Loucy (cell line): ENCODE results near the gene OIT3.

Experiments used
- H2AFZ ChIP-seq: fragments of 200-600 bp; sonication (generic); 2 replicates; pipeline ENCODE4 v1.6.0; 2016; ENCODE audit warnings: antibody characterized with exemption, mild to moderate bottlenecking, low read length, moderate library complexity
- H3F3A ChIP-seq: fragments of 200-600 bp; 2 replicates; pipeline ENCODE4 v1.6.0; 2016; ENCODE audit warnings: antibody characterized with exemption, low read depth, mild to moderate bottlenecking
- H3K27me3 ChIP-seq: fragments of 200-600 bp; sonication (generic); 2 replicates; pipeline ENCODE4 v1.6.1; 2014; ENCODE audit warnings: low read length, mild to moderate bottlenecking; ENCODE audit not compliant: insufficient read depth, poor library complexity, severe bottlenecking
- H3K36me3 ChIP-seq: fragments of 200-600 bp; sonication (generic); 2 replicates; pipeline ENCODE4 v1.6.1; 2016; ENCODE audit warnings: low read length; ENCODE audit not compliant: insufficient read depth
- H3K4me1 ChIP-seq: fragments of 200-600 bp; sonication (generic); 2 replicates; pipeline ENCODE4 v1.5.1; 2014; ENCODE audit warnings: low read length, mild to moderate bottlenecking; ENCODE audit not compliant: insufficient read depth, poor library complexity, severe bottlenecking
- H3K4me2 ChIP-seq: fragments of 200-600 bp; sonication (generic); 2 replicates; pipeline ENCODE4 v1.6.0; 2014; ENCODE audit warnings: antibody characterized with exemption, low read length, low read depth, mild to moderate bottlenecking; ENCODE audit not compliant: poor library complexity, severe bottlenecking
- H3K4me3 ChIP-seq: fragments of 200-600 bp; sonication (generic); 2 replicates; pipeline ENCODE4 v1.5.1; 2014; ENCODE audit warnings: low read length, mild to moderate bottlenecking, mixed read lengths; ENCODE audit not compliant: poor library complexity, severe bottlenecking
- H3K79me2 ChIP-seq: fragments of 200-600 bp; sonication (generic); 2 replicates; pipeline ENCODE4 v1.6.1; 2014; ENCODE audit warnings: low read length; ENCODE audit not compliant: insufficient read depth
- H3K9ac ChIP-seq: fragments of 200-600 bp; sonication (generic); 2 replicates; pipeline ENCODE4 v1.6.0; 2014; ENCODE audit warnings: mild to moderate bottlenecking, low read depth, low read length, moderate library complexity; ENCODE audit not compliant: poor library complexity, severe bottlenecking
- H3K9me2 ChIP-seq: fragments of 200-600 bp; sonication (generic); replicated peaks from 2 replicates; pipeline ENCODE4 v1.6.1; 2016; ENCODE audit warnings: low read depth, low read length, mixed read lengths
- H3K9me3 ChIP-seq: fragments of 200-600 bp; sonication (generic); 2 replicates; pipeline ENCODE4 v1.6.1; 2014; ENCODE audit warnings: mild to moderate bottlenecking, antibody characterized with exemption, low read length, low read depth; ENCODE audit not compliant: insufficient read depth
- H4K20me1 ChIP-seq: fragments of 200-600 bp; sonication (generic); 2 replicates; pipeline ENCODE4 v1.6.0; 2014; ENCODE audit warnings: antibody characterized with exemption, low read length, mild to moderate bottlenecking; ENCODE audit not compliant: insufficient read depth, poor library complexity, severe bottlenecking
- EZH2phosphoT487 ChIP-seq: fragments of 200-600 bp; IDR thresholded peaks from 2 replicates; pipeline ENCODE4 v1.6.1; 2018; ENCODE audit warnings: antibody characterized with exemption, mild to moderate bottlenecking, moderate library complexity, borderline replicate concordance
- TF ChIP-seq, protein P1 (sequence below): fragments of 200-600 bp; sonication (generic); conservative IDR thresholded peaks from 2 replicates; pipeline ENCODE4 v1.5.1; 2014; ENCODE audit warnings: mild to moderate bottlenecking, antibody characterized with exemption, low read length

OIT3 gene

DNA sequence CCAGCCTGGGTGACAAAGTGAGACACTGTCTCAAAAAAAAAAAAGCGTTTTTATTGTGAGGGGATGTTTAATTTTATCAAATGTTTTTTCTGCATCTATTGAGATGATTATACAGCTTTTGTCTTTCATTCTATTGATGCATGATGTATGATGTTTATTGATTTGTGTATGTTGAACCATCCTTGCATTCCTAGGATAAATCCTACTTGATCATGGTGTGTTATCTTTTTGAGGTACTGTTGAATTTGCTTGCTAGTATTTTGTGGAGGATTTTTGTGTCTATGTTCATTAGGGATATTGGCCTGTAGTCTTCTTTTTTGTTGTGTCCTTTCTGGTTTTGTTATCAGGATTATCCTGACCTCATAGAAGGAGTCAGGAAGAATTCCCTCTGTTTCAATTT, 83.3 kb downstream of the OIT3 start:
- H3K9me2 ChIP-seq: no peaks in the 10 kb centered on the region
- H3K4me1 ChIP-seq: no peaks in the 10 kb centered on the region
- peaks cover 12% of the 10 kb centered on the region; the same call in 1 of the 2 replicates for H3K9me3 ChIP-seq
- no peaks in the 10 kb centered on the region for H3K27me3 ChIP-seq
- no peaks in the 10 kb centered on the region for H3K36me3 ChIP-seq
- no peaks in the 10 kb centered on the region for H3K79me2 ChIP-seq
- H3K4me3 ChIP-seq: no peak overlapping the region
- H3F3A ChIP-seq: no peaks in the 10 kb centered on the region
- no peak overlapping the region for H3K9ac ChIP-seq
- H2AFZ ChIP-seq: no peak overlapping the region
- H3K4me2 ChIP-seq: no peak overlapping the region
- no peak for TF ChIP-seq EZH2phosphoT487
- TF ChIP-seq, protein P1, sequence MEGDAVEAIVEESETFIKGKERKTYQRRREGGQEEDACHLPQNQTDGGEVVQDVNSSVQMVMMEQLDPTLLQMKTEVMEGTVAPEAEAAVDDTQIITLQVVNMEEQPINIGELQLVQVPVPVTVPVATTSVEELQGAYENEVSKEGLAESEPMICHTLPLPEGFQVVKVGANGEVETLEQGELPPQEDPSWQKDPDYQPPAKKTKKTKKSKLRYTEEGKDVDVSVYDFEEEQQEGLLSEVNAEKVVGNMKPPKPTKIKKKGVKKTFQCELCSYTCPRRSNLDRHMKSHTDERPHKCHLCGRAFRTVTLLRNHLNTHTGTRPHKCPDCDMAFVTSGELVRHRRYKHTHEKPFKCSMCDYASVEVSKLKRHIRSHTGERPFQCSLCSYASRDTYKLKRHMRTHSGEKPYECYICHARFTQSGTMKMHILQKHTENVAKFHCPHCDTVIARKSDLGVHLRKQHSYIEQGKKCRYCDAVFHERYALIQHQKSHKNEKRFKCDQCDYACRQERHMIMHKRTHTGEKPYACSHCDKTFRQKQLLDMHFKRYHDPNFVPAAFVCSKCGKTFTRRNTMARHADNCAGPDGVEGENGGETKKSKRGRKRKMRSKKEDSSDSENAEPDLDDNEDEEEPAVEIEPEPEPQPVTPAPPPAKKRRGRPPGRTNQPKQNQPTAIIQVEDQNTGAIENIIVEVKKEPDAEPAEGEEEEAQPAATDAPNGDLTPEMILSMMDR: no peak
- H4K20me1 ChIP-seq: no peaks in the 10 kb centered on the region

DNA sequence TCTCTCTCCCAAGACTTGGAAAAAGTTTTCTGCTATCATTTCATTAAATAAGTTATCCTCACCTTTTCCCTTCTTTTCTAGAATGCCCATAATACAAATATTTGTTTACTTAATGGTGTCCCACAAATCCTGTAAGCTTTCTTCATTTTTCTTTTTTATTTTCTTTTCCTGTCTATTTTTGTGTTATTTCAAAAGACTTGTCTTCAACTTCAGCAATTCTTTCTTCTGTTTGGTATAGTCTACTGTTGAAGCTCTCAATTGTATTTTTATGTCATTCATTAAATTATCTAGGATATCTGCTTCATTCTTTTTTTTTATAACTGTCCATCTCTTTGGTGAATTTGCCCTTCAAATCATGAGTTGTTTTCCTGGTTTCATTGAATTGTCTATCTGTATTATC, 86.2 kb downstream of the OIT3 start:
- H3K4me3 ChIP-seq: no peak overlapping the region
- H3K9me2 ChIP-seq: no peaks in the 10 kb centered on the region
- no peak overlapping the region for H3K4me2 ChIP-seq
- H3K9me3 ChIP-seq: peaks cover 12% of the 10 kb centered on the region; the same call in 1 of the 2 replicates
- no peaks in the 10 kb centered on the region for H4K20me1 ChIP-seq
- no peak overlapping the region for H3K9ac ChIP-seq
- no peak overlapping the region for H2AFZ ChIP-seq
- H3K36me3 ChIP-seq: no peaks in the 10 kb centered on the region
- no peaks in the 10 kb centered on the region for H3F3A ChIP-seq
- no peaks in the 10 kb centered on the region for H3K4me1 ChIP-seq
- no peak for TF ChIP-seq EZH2phosphoT487
- TF ChIP-seq, protein P1: no peak
- H3K79me2 ChIP-seq: no peaks in the 10 kb centered on the region
- no peaks in the 10 kb centered on the region for H3K27me3 ChIP-seq

DNA sequence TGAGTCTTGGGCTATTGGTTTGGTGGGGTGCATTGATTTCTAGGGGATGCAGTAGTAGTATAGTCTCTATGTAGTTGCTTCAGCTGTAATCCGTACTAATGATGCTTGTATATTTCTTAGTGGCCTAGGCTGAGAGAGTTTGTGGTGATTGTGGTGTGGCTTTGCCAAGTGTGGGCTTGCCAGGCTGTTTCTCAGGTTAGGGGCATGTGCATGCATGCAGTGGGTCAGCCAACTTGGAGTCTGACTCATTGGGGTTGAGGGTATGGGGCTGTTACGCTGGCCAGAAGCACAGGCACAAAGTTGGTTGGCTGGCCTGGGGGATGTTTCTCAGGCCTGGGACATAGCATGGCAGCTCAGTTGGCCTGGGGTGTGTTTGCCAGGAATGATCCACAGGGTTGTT, 86.8 kb downstream of the OIT3 start:
- Histone ChIP-seq H3K4me3 (no peak overlapping the region), H3K9me3 (peaks cover 12% of the 10 kb centered on the region; the same call in 1 of the 2 replicates), H3K4me2 (no peak overlapping the region), H3K9ac (no peak overlapping the region), H3K79me2 (no peaks in the 10 kb centered on the region), H3K4me1 (no peaks in the 10 kb centered on the region), H4K20me1 (no peaks in the 10 kb centered on the region), H3K27me3 (no peaks in the 10 kb centered on the region), H2AFZ (no peak overlapping the region), H3F3A (no peaks in the 10 kb centered on the region), H3K36me3 (no peaks in the 10 kb centered on the region), H3K9me2 (no peaks in the 10 kb centered on the region)
- TF ChIP-seq EZH2phosphoT487: no peak
- TF ChIP-seq, protein P1: no peak
